ENCODE results near the gene PGF. TPM values are rescaled to one million over a fixed set of nuclear protein-coding genes. Genes with fewer than 3 reads are reported as not detected.

The PGF gene
- total and polyA plus RNA-seq, 2 of the 13 experiments (the other 11 are each of a cell fraction or from before 2014, with no cell fraction given): 10.7 to 27.5 TPM

GRCh38 chr14:74898694-74899093 lies 56.7 kb downstream of the PGF start (continued):
- no peak for TF ChIP-seq ZNF142 (CRISPR knock-in tag; IDR thresholded peaks at IDR 0.05)
- TF ChIP-seq IRF2 (CRISPR knock-in tag; IDR thresholded peaks at IDR 0.05): peak; percentile 83; the same call in 1 of the 2 replicates
- TF ChIP-seq FOXM1 (CRISPR knock-in tag; IDR thresholded peaks at IDR 0.05): no peak
- TF ChIP-seq RFX3 (CRISPR knock-in tag; IDR thresholded peaks at IDR 0.05): no peak
- TF ChIP-seq ZNF589 (CRISPR knock-in tag; conservative IDR thresholded peaks at IDR 0.05): peak; percentile 59; the same call in 1 of the 2 replicates
- no peak for TF ChIP-seq ZNF768 (CRISPR knock-in tag; IDR thresholded peaks at IDR 0.05)
- TF ChIP-seq MED8 (CRISPR knock-in tag; IDR thresholded peaks at IDR 0.05; ENCODE audit: insufficient replicate concordance): no peak
- no peak for TF ChIP-seq SNAPC4 (CRISPR knock-in tag; IDR thresholded peaks at IDR 0.05)
- no peak for TF ChIP-seq LBX2 (CRISPR knock-in tag; IDR thresholded peaks at IDR 0.05; ENCODE audit: borderline replicate concordance)
- TF ChIP-seq ZNF282 (IDR thresholded peaks at IDR 0.05; ENCODE audit: partially characterized antibody): no peak
- TF ChIP-seq ZNF772 (CRISPR knock-in tag; IDR thresholded peaks at IDR 0.05): no peak
- peak; percentile 100 for TF ChIP-seq ZNF281 (CRISPR knock-in tag; IDR thresholded peaks at IDR 0.05; ENCODE audit: borderline replicate concordance)
- TF ChIP-seq FOXJ3 (CRISPR knock-in tag; IDR thresholded peaks at IDR 0.05; ENCODE audit: borderline replicate concordance): no peak
- no peak for TF ChIP-seq ATF7 (IDR thresholded peaks at IDR 0.05)
- no peak for TF ChIP-seq ATF7 (CRISPR knock-in tag; IDR thresholded peaks at IDR 0.05)
- 0 out of 2 replicates have a peak, but pooled peaks have one; percentile 52 for TF ChIP-seq SNAPC2 (CRISPR knock-in tag; IDR thresholded peaks at IDR 0.05)
